IMR-90 (cell line): ENCODE results near the gene EYS.

ENCODE experiments used
- CTCF ChIP-seq: conservative IDR thresholded peaks from 2 replicates; pipeline ENCODE4 v1.5.1; 2012; ENCODE audit warnings: mild to moderate bottlenecking, low read depth, low read length, improper control_type of control experiment
- FOS ChIP-seq: fragments of 150-350 bp; IDR thresholded peaks from 2 replicates; pipeline ENCODE4 v1.6.1; 2016; ENCODE audit warnings: low read depth, low read length
- MAZ ChIP-seq: IDR thresholded peaks from 2 replicates; pipeline ENCODE4 v1.6.1; 2012; ENCODE audit warnings: low read depth, mild to moderate bottlenecking, low read length, improper control_type of control experiment, moderate library complexity, borderline replicate concordance
- POLR2A ChIP-seq: IDR thresholded peaks from 2 replicates; pipeline ENCODE4 v1.6.1; 2012; ENCODE audit warnings: mild to moderate bottlenecking, low read depth, low read length
- RAD21 ChIP-seq: IDR thresholded peaks from 2 replicates; pipeline ENCODE4 v1.6.1; 2012; ENCODE audit warnings: low read length, improper control_type of control experiment
- SMC3 ChIP-seq: fragments of 150-350 bp; IDR thresholded peaks from 2 replicates; pipeline ENCODE4 v1.6.1; 2016; ENCODE audit warnings: low read depth, mild to moderate bottlenecking, antibody characterized with exemption, low read length, moderate library complexity

- TF ChIP-seq POLR2A, result no peak
- no peak for TF ChIP-seq CTCF
- TF ChIP-seq MAZ, result no peak
- TF ChIP-seq RAD21, result no peak
- TF ChIP-seq SMC3, result no peak
- TF ChIP-seq FOS, result no peak
These were observed 6.5 kb downstream of the EYS start for GRCh38 chr6:65700561-65700960.
